ENCODE data around the gene TXNL4A.

The TXNL4A gene

GRCh38 chr18:79947054-79947755, 41.2 kb downstream of the TXNL4A start:
- no peak for DNase-seq

DNA sequence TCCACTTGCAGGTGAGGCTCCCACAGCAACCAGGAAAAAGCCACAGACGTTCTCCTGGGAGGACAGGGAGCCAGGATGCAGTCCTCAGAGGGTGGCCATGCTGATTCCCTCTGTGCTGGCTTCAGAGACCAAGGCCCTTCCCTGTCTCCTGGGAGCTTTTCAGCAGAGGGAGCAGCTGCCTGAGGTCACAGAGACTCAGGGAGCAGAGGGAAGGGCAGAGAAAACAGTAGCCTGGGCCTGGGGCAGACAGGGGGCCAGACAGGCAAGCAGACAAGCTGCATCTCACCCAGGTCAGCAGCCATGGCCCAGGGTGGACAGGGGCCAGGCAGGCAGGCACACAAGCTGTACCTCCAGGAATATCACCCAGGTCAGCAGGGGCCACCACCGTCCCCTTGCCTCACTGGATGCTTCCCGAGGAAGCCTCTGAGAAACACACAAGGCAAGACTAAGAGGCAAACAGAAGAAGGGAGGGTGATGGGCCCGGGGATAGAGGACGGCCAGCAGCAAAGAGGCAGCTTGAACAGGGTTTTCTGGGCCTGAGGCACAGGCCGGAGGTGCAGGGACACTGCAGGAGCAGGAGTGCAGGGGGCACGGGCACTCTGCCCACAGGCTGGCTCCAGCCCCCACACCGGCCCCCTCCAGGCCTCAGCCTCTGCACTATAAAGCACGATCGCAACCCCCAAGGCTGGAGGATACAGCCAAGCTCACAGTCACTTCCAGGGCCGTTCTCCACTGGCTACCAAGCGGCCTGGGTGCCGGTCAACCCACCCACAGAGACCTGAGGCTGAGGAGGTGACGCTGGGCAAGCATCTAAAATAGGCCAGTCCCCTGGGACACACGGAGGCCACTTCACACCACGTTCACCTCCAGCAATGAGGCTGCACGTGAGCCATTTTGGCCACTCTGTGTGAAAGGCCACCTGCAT, 43.0 kb downstream of the TXNL4A start:
- no peak for DNase-seq

- no peak for DNase-seq
Measured at GRCh38 chr18:79944746-79945117, 43.6 kb downstream of the TXNL4A start.

DNA sequence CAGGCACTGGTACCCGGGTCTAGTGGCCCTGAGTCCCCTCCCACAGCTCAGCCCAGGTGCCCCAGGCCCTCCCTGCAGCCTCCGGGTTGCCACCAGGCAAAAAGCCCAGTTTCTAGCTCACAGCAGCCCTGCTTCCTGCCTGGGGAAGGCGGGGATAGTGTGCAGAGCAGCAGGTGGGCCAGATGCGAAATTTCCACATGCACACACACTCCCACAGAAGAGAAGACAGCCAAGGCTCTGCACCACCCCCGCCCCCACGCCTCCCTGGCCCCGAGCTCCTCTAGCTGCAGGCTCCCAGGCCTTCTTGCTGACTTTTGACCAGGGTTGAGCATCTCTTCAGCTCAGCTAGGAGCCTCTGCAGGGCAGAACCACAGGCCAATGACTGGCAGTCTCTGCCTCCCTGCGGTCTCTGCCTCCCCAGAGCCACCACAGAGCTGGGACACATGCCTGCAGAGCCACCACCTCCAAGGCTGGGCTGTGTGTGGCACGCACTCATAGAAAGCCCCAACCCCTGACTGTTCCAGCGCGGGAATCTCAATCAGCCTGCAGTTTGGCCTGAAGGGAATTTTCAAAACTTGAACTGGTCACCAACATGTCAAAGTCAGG, 44.1 kb downstream of the TXNL4A start:
- DNase-seq = peak; percentile 74

DNA sequence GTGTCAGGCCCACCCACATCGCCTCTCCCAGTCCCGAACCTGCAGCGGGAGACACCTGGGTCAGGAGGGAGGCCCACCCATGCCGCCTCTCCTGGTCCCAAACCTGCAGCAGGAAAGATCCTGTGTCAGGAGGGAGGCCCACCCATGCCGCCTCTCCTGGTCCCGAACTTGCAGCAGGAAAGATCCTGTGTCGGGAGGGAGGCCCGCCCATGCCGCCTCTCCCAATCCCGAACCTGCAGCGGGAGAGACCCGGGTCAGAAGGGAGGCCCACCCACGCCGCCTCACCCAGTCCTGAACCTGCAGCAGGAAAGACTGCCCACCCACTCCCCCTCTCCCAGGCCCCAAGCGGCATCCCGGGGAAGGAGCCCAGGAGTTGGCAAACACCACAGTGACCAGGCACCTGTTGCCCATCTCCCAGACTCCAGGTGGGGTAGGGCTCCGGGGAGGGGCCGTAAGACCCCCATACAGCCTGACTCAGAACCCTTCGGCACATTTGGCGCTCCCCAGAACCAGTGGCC, 44.7 kb downstream of the TXNL4A start:
- DNase-seq = no peak

GRCh38 chr18:79942786-79943607, 45.4 kb downstream of the TXNL4A start:
- DNase-seq = no peak

- no peak for DNase-seq
Measured at GRCh38 chr18:79942211-79942610, 46.2 kb downstream of the TXNL4A start.

- DNase-seq = no peak
Measured at GRCh38 chr18:79941473-79942119, 46.8 kb downstream of the TXNL4A start.

DNA sequence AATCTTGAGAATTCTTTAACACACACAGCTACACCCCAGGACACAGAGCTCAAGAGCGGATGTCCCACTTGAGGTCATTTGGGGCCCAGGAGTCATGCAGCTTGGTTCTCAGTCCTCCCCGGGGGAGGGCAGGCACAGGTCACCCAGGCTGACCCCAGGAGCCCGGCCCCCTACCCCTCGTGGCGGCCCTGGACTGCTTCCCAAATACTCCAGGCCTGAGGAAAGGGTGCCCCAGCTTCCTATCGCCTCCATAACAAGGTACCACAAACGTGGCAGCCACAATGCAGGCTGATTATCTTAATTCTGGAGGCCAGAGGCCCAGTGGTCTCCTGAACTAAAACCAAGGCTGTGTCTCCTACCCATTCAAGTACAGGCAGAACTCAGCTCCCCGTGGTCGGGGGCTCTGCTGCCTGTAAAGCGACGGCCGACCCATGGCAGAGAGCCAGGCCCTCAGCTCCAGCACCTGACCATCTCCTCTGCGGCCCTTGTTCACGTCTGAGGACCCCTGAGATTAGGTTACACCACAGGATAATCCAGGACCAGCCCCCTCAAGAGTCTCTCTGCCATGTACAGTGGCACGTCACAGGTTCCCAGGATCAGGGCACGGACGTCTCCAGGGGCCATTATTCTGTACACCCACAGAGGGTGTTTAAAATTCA, 47.4 kb downstream of the TXNL4A start:
- DNase-seq = no peak

DNA sequence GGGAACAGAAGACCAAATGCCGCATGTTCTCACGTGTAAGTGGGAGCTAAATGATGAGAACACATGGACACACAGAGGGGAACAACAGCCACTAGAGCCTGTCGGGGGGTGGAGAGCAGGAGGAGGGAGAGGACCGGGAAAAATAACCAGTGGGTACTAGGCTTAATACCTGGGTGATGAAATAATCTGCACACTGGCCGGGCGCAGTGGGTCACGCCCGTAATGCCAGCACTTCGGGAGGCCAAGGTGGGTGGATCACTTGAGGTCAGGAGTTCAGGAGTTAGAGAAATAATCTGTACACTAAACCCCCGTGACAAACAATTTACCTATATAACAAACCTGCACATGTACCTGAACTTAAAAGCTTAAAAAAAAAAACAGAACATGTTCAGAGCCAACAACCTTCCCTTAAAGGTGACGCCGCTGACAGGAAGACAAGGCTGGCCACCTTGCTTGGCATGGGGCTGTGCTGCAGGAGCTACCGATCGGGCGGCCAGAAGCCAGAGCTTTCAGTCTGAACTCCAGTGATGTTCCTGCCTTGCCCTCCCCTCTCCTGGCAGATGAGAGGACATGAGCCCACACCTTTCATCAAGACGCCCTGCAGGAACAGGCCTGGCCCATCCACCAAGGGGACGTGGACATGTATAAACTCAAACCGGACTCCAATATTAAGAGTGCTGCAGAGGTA, 48.1 kb downstream of the TXNL4A start:
- DNase-seq = no peak

DNA sequence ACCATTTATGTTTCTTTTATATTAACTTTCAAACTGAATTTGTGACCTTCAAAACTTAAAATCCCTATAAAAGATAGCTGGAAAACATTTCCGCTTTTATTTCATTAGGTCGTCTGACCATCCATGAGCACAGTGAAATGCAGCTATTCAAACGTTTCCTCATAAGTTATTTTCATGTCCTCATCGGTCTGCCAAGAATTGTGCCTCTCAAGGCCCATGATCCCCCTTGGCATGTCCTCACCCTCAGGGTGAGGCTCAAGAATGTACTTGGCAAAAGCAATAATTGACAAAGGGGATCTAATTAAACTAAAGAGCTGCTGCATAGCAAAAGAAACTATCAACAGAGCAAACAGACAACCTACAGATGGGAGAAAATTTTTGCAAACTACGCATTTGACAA, 49.3 kb downstream of the TXNL4A start:
- DNase-seq = no peak

DNA sequence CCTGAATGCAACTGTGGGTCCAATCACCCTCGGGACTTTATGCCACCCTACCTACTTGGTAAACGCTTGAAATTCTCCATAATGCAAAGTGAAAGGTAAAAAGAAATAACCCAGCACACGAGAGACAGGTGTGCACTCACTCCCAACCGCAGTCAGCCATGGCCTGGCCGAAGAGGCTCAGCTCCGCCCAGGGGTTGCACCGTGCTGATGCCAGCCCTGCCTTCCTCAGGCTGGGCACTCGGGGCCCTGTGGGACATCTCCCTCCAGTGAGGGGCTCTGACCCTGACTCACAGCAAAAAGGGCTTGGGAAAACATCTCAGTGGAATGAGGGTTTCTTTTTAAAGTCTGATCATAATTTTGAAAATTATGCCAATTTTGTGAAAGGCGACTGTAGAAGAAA, 50.2 kb downstream of the TXNL4A start:
- DNase-seq = no peak

GRCh38 chr18:79937103-79937860, 51.1 kb downstream of the TXNL4A start:
- DNase-seq = no peak

DNA sequence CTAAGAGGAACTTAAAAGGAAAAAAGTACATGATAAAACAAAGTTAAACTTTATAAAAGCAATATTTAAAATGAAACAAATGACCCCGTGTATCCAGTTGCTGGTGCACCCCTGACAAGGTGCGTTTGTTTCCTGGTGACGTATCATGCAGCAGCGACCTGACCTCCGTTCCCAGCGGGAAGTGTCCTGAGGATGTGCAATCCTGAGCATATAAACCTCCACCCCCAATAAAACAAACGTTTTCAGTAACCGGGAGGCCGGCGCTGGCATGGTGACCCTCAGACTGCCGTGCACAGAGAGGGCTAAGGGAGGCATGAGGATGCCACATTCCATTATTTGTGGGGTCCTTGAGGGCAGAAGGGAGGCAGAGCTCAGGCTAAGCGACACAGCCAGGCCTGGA, 51.7 kb downstream of the TXNL4A start:
- no peak for DNase-seq

DNA sequence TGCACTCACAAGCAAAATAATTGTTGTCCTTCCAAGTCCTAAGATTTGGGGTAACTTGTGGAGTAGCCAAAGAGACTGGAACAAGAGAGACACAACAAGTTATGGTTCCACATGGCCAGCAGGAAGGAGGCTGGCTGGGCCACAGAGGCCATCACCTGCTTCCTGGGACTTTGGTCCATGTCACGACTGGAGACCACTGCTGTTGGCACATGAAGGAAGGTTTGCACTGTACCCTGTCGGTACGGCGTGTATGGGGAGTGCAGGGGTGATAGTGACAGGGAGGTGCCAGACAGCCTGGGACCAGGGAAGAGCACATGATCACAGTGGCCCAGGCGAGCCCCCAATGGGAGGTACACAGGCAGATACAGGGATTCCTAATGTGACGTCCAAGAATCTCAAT, 52.4 kb downstream of the TXNL4A start:
- no peak for DNase-seq

DNA sequence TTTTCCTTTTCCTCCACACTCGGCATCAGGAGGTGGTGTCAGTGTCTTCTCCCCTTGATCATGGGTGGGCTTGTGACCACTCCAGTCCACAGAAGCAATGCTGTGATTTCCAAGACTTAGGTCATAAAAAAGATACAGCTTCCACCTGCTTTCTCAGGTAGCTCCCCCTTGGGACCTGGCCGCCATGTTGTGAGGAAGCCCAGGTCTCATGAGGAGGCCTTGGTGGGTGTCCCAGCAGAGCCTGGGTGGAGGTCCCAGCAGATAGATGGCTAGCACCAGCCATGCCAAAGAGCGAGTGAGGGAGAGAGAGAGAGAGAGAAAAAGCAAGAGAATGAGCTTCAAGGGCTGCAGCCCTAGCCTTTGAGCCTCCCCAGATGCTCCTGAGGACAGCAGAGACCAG, 52.9 kb downstream of the TXNL4A start:
- DNase-seq = no peak

GRCh38 chr18:79935098-79935480, 53.3 kb downstream of the TXNL4A start:
- no peak for DNase-seq

DNA sequence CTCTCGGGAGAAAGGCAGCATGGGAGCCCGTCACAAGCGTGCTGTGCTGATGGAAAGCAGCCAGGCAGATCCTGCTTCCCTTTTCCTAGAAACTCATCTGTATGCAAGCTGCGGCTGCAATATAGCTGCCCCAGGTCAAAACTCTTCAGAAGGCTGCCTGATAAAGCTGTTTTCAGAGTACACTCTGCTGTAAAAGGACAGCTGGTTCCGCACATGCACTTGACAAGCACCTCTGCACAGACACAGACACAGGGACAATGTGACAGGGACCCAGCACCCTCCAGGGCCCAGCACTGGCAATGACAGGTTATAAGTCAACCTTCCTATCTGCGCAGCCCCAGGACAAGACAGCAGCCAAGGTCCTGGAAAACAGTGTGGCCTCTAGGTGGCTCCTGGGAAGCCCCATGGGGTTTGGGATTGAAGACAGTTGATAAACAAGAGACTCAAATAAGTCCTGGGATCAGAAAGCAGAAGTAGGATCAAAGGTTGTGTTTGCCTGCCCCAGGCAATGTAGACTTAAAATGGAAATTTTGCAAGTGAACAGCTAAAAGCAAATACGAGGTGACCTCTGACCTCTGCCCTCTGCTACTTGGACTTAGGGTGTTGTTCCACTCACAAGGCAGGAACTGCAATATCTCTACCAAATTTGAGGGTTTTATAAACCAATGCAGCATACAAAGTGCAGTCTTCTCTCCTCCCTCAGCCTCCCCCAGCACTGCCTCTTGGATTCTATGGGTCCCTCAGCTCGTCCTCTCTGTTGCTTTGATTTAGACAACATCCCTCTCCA, 53.9 kb downstream of the TXNL4A start:
- no peak for DNase-seq

- DNase-seq = no peak
Measured at GRCh38 chr18:79933765-79934164, 54.6 kb downstream of the TXNL4A start.

All from NCI-H1694 (cell line).